GM21360 (cell line): Measurements from ENCODE around the gene GSDMA.
A peak's percentile ranks its signal among the peaks of the same experiment; 100 is the strongest.
"Not testable (repeated sequence)": the region's sequence is repeated elsewhere in the genome, so short reads cannot be mapped to it uniquely, and the experiment has no call there.

ENCODE experiments used
- ATAC-seq: cut with Tn5 transposase; IDR thresholded peaks from one replicate; pipeline ENCODE4 v1.9.1; 2021; ENCODE audit warnings: mild to moderate bottlenecking, moderate library complexity; ENCODE audit not compliant: unreplicated experiment

The GSDMA gene

GRCh38 chr17:39928858-39929645 lies 33.8 kb upstream of the GSDMA start:
- ATAC-seq, result no peak

- ATAC-seq, result no peak
Observed at GRCh38 chr17:39929646-39930407, 33.0 kb upstream of the GSDMA start.

GRCh38 chr17:39933912-39934311 lies 28.9 kb upstream of the GSDMA start:
- ATAC-seq, result no peak

DNA sequence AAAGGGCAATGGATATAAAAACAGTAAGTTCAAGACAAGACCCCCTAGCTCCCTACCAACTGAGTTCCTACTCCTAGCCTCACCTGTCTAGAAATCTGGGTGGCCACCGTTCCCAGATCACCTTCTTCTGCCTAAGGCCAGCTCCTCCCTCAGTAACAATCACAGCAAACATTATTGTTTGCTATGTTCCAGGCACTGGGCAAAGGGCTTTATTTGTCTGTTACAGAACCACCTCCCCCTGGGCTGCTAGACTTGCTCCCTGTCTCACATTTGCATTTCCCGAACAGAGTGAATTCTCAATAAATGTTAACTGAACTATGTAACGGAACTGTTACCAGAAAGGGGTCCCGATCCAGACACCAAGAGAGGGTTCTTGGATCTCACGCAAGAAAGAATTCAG lies 28.5 kb upstream of the GSDMA start:
- no peak for ATAC-seq

- no peak for ATAC-seq
Observed at GRCh38 chr17:39935909-39936308, 26.9 kb upstream of the GSDMA start.

- ATAC-seq, result no peak
Observed at GRCh38 chr17:39937447-39937846, 25.4 kb upstream of the GSDMA start.

- ATAC-seq, result no peak
Observed at GRCh38 chr17:39938140-39938869, 24.5 kb upstream of the GSDMA start.

GRCh38 chr17:39939106-39939505 lies 23.7 kb upstream of the GSDMA start:
- no peak for ATAC-seq

GRCh38 chr17:39939588-39940419 lies 23.0 kb upstream of the GSDMA start:
- ATAC-seq, result peak; percentile 52

GRCh38 chr17:39943702-39944392 lies 19.0 kb upstream of the GSDMA start:
- no peak for ATAC-seq

- ATAC-seq, result no peak
Observed at GRCh38 chr17:39944393-39944711, 18.5 kb upstream of the GSDMA start.

DNA sequence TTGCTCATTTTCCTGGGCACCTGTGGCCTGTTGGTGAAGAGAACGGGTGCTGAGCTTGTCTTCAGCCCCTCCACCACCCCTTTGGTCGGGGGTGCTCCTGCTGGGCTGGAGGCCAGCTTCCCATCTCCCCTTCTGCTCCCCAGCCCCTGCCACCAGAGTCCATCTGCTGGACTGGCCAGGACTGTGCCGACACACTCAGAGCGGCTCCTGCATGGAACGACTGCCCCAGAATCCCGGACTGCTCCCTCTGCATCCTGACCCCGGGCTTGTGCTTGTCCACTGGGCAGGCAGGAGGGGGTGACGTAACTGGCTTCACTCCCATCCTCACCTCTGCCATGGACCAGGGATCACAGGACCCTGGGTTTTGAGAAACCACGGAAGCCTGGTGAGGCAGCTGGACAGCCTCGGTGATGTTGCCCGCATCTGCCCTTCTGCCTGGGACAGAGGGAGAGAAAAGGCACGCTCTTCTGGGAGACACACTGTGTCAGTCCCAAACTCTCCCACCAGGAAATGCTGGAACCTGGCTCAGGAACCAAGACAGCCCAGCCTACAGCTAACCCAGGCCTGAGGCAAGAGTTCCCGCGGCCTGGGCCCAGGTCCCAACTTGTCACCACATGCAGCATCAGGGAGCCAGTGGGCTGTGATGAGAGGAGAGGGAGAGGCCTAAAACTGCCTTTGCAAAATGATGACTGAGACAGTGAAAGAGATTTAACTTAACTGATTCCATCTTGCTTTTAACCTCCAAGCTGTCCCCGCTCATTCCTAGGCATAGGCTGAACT lies 16.1 kb upstream of the GSDMA start:
- no peak for ATAC-seq

- not testable (repeated sequence) for ATAC-seq
Observed at GRCh38 chr17:39948489-39948828, 14.3 kb upstream of the GSDMA start.

DNA sequence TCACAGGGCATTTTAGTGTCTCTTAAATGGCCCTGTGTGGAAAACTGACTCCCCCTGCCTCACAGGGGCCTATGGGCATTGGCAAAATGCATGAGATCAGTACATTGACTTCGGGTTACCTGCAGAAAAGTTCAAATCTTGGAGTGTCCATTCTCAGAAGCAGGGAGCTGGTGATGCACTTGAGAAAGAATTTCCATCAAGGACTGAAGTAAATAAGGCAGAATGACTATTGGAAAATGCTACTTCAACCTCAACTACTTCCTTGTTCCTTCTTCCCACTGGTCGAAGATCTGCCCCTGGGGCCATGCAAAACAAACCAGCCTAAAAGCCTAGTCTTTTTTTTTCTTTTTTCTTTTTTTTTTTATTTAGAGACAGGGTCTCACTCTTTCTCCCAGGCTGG lies 13.8 kb upstream of the GSDMA start:
- ATAC-seq, result no peak

DNA sequence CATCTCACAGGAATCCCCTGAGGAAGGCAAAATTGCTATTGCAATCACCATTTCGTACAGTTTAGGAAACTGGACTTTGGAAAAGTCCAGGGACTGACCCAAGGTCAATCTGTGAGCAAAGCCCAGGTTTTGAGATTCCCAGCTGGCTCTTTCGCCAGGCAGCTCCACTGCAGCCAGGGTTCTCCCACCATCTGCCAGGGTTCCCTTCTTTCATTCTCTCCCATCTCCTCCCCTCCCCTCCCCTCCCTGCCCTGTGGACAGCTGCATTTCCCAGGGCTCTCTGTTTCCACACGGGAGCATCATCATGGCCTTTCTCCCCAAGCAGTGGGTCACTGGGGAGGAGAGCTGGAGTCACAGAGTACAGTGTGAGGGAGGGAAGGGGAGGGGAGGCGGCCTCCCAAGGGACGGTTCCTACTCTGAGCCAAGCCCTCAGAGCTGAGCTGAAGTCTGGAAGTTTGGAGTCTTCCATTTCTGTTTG lies 11.9 kb upstream of the GSDMA start:
- no peak for ATAC-seq

DNA sequence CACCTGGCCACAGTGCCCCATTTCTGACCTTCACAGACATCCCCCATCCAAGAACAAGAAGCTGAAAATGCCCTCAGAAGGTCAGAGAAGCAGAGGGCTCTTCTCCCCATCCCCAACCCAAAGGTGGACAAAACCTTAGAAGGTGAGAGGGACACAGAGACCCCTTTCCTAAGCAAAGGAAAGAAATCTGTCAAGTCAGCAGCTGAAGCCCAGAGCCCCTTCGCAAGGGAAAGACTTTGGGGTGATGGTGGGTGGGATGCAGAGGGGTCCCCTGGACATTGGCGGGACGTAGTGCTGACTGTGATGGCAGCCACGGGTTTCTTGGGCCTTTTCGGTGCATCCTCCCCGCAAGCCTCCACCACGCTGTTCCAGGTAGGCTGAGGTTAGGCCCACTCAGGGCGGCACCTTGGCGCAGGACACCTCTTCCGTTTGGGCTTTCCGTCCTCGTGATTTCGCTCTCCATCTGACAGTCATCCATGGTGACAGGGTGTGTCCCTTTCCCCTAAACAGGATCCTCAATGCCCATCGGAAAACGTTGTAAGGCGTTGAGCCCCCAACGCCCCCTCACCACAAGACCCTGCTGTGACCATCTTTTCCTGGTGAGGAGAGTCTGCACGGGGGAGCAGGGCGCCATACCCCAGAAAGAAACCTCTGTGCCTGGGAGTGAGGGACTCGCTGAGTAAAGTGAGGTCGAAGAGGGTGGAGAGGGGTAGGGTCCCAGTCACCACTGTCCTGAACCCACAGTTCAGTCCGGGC lies 10.7 kb upstream of the GSDMA start:
- ATAC-seq, result peak; percentile 6

- peak; percentile 77 for ATAC-seq
Observed at GRCh38 chr17:39952680-39953470, 9.9 kb upstream of the GSDMA start.

GRCh38 chr17:39953471-39953888 lies 9.3 kb upstream of the GSDMA start:
- no peak for ATAC-seq
